Measurements from ENCODE around the gene YIPF1. TPM values are rescaled to one million over a fixed set of nuclear protein-coding genes. Genes with fewer than 3 reads are reported as not detected.

The YIPF1 gene
- polyA plus RNA-seq, 4 donors = 19.0 to 26.2 (median 22.9) TPM

DNA sequence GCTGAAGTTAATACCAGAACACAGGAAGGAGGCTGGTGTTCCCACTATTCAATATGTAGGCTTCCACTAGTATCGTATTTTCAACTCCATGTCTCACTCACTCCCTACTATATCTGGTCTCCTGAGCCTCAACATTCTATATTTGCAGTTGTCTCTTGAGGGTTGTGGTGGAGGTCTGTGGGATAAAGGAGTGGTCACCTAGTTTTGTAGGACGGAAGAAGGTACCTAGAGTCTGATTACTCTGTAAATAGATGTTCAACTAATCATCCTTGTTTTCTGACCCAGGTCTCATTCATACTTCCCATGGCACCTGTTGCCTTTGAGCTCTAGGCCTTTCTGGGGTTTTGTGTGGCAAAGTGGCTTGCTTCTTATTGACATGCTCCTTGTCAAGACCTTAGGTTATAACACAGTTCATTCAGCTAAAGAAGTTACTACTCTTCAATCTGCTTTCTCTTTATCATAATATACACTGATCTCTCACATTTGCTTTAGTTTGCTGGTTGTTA is 37.8 kb upstream of the YIPF1 start:
- 93 to 97% (median 97%) methylated on average over 2 of the region's 2 CpGs for whole genome bisulfite sequencing, 3 donors
- H3K27ac ChIP-seq (ENCODE audit: low read depth in 1 of 3, low read length in 2 of 3) = no peak overlapping the region
- no peak for FAIRE-seq
- H3K36me3 ChIP-seq (ENCODE audit: control insufficient read depth in 3 of 3, insufficient read depth in 2 of 3, low read depth in 1 of 3, low read length in 3 of 3) = peaks cover 0 to 8% (median 4%) of the 10 kb centered on the region in 3 donors
- no peak overlapping the region for H3K4me3 ChIP-seq (ENCODE audit: low read depth in 1 of 3, low read length in 3 of 3)
- no peaks in the 10 kb centered on the region for H3K4me1 ChIP-seq (ENCODE audit: control insufficient read depth in 3 of 3, insufficient read depth in 2 of 3, low read depth in 1 of 3, low read length in 2 of 3)
- H3K9me3 ChIP-seq (ENCODE audit: control insufficient read depth in 2 of 2, insufficient read depth in 1 of 2, low read depth in 1 of 2, low read length in 1 of 2) = peaks cover 0 to 6% of the 10 kb centered on the region in 2 donors
- no peak for DNase-seq
- no peaks in the 10 kb centered on the region for H3K27me3 ChIP-seq (ENCODE audit: control insufficient read depth in 3 of 3, insufficient read depth in 3 of 3, low read length in 3 of 3)

DNA sequence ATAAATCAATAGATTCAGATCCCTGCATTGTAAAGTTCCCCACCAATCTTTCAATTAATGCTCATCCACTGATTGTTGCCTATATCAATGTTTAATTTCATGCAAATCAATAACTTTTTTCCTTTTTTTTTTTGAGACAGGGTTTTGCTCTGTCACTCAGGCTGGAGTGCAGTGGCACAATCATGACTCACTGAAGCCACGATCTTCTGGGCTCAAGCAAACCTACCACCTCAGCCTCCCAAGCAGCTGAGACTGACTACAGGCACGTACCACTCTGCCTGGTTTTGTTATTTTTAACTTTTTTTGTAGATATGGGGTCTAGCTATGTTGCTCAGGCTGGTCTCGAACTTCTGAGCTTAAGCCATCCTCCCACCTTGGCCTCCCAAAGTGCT is 30.1 kb upstream of the YIPF1 start:
- FAIRE-seq (no peak), DNase-seq (no peak)
- H3K27ac ChIP-seq (ENCODE audit: low read depth in 1 of 3, low read length in 2 of 3) = no peak overlapping the region
- H3K36me3 ChIP-seq (ENCODE audit: control insufficient read depth in 3 of 3, insufficient read depth in 2 of 3, low read depth in 1 of 3, low read length in 3 of 3) = peaks cover 0 to 11% (median 1%) of the 10 kb centered on the region in 3 donors
- 66 to 88% (median 82%) methylated on average over 3 of the region's 3 CpGs for WGBS, 3 donors
- H3K9me3 ChIP-seq (ENCODE audit: control insufficient read depth in 2 of 2, insufficient read depth in 1 of 2, low read depth in 1 of 2, low read length in 1 of 2) = peaks cover 0 to 5% of the 10 kb centered on the region in 2 donors
- no peaks in the 10 kb centered on the region for H3K27me3 ChIP-seq (ENCODE audit: control insufficient read depth in 3 of 3, insufficient read depth in 3 of 3, low read length in 3 of 3)
- H3K4me3 ChIP-seq (ENCODE audit: low read depth in 1 of 3, low read length in 3 of 3) = no peak overlapping the region
- no peaks in the 10 kb centered on the region for H3K4me1 ChIP-seq (ENCODE audit: control insufficient read depth in 3 of 3, insufficient read depth in 2 of 3, low read depth in 1 of 3, low read length in 2 of 3)

DNA sequence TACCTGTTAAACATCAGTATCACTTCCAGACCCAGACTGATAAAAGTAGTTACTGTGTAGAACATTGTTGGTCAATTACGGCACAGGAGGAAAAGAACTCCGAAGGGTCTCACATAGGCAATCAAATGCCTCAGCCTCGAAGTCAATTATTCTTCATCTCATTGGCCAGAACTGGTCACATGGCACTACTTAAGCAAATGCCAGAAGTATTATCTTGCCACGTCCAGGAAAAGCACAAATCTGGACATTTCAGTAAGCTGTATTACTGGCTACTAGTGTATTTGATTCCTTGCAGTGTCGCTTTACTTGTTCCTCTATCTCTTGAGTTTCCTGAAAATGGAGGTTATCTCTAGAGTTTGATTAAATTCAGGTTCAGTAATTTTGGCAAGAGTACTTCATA is 28.7 kb upstream of the YIPF1 start:
- H3K27me3 ChIP-seq (ENCODE audit: control insufficient read depth in 3 of 3, insufficient read depth in 3 of 3, low read length in 3 of 3) = no peaks in the 10 kb centered on the region
- DNase-seq (no peak), FAIRE-seq (no peak)
- H3K36me3 ChIP-seq (ENCODE audit: control insufficient read depth in 3 of 3, insufficient read depth in 2 of 3, low read depth in 1 of 3, low read length in 3 of 3) = peaks cover 0 to 11% (median 1%) of the 10 kb centered on the region in 3 donors
- 88 to 90% (median 88%) methylated on average over 5 of the region's 5 CpGs for WGBS, 3 donors
- H3K4me1 ChIP-seq (ENCODE audit: control insufficient read depth in 3 of 3, insufficient read depth in 2 of 3, low read depth in 1 of 3, low read length in 2 of 3) = peaks cover 0 to 4% (median 0%) of the 10 kb centered on the region in 3 donors
- no peak overlapping the region for H3K4me3 ChIP-seq (ENCODE audit: low read depth in 1 of 3, low read length in 3 of 3)
- peaks cover 0 to 5% of the 10 kb centered on the region in 2 donors for H3K9me3 ChIP-seq (ENCODE audit: control insufficient read depth in 2 of 2, insufficient read depth in 1 of 2, low read depth in 1 of 2, low read length in 1 of 2)
- no peak overlapping the region for H3K27ac ChIP-seq (ENCODE audit: low read depth in 1 of 3, low read length in 2 of 3)

GRCh38 chr1:53913352-53914033 is 23.9 kb upstream of the YIPF1 start:
- no peak for FAIRE-seq

DNA sequence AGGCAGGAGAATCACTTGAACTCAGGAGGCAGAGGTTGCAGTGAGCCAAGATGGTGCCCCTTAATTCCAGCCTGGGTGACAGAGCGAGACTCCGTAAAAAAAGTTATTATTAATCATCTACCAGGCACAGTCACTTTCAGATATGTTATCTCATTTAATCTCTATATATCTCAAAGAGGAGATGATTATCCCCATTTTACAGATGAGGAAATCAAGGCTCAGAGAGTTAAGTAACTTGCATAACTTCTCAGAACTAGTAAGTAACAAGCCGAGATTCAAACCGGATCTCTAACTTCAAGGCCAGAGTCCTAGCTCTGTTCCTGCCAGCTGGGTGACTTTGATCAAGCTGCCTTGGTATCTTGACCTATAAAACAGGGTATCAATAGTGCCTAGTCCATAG is 21.8 kb upstream of the YIPF1 start:
- no peaks in the 10 kb centered on the region for H3K9me3 ChIP-seq (ENCODE audit: control insufficient read depth in 2 of 2, insufficient read depth in 1 of 2, low read depth in 1 of 2, low read length in 1 of 2)
- peaks cover 0 to 19% (median 0%) of the 10 kb centered on the region in 3 donors for H3K4me1 ChIP-seq (ENCODE audit: control insufficient read depth in 3 of 3, insufficient read depth in 2 of 3, low read depth in 1 of 3, low read length in 2 of 3)
- H3K27ac ChIP-seq (ENCODE audit: low read depth in 1 of 3, low read length in 2 of 3) = no peak overlapping the region
- no peak overlapping the region for H3K4me3 ChIP-seq (ENCODE audit: low read depth in 1 of 3, low read length in 3 of 3)
- peaks cover 0 to 2% (median 0%) of the 10 kb centered on the region in 3 donors for H3K36me3 ChIP-seq (ENCODE audit: control insufficient read depth in 3 of 3, insufficient read depth in 2 of 3, low read depth in 1 of 3, low read length in 3 of 3)
- WGBS, 3 donors = 88 to 97% (median 91%) methylated on average over 4 of the region's 4 CpGs
- FAIRE-seq = no peak
- DNase-seq = no peak
- H3K27me3 ChIP-seq (ENCODE audit: control insufficient read depth in 3 of 3, insufficient read depth in 3 of 3, low read length in 3 of 3) = no peaks in the 10 kb centered on the region

More at GRCh38 chr1:53913352-53914033, 23.9 kb upstream of the YIPF1 start:
- peak in 1 of 2 donors; percentile 38 for DNase-seq
- H3K36me3 ChIP-seq (ENCODE audit: control insufficient read depth in 3 of 3, insufficient read depth in 2 of 3, low read depth in 1 of 3, low read length in 3 of 3) = peaks cover 0 to 2% (median 0%) of the 10 kb centered on the region in 3 donors
- no peaks in the 10 kb centered on the region for H3K9me3 ChIP-seq (ENCODE audit: control insufficient read depth in 2 of 2, insufficient read depth in 1 of 2, low read depth in 1 of 2, low read length in 1 of 2)
- H3K27ac ChIP-seq (ENCODE audit: low read depth in 1 of 3, low read length in 2 of 3) = no peak overlapping the region
- 80 to 82% (median 81%) methylated on average over 5 of the region's 5 CpGs for WGBS, 3 donors
- no peaks in the 10 kb centered on the region for H3K27me3 ChIP-seq (ENCODE audit: control insufficient read depth in 3 of 3, insufficient read depth in 3 of 3, low read length in 3 of 3)
- H3K4me1 ChIP-seq (ENCODE audit: control insufficient read depth in 3 of 3, insufficient read depth in 2 of 3, low read depth in 1 of 3, low read length in 2 of 3) = peaks cover 0 to 19% (median 0%) of the 10 kb centered on the region in 3 donors
- no peak overlapping the region for H3K4me3 ChIP-seq (ENCODE audit: low read depth in 1 of 3, low read length in 3 of 3)

DNA sequence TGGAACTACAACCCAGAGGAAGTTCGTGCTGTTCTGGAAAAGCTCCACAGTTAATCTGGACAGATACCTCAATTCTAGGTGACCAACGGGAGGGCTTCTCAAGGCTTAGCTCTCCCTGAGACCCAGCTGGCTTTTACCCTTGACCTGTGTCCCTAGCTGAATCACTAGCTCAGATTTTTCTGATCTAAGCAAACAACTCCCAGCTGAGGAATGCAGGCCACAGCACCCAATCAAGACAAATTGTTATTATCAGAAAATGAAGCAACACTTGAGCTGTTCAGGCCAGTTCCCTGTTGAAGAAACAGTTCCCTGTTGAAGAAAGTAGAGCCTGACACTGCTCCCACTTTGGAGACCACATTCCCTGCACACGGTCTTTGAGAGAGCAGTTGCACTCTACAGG is 20.3 kb upstream of the YIPF1 start:
- H3K27ac ChIP-seq (ENCODE audit: low read depth in 1 of 3, low read length in 2 of 3) = peak overlapping the region in 1 of 3 donors; percentile 58
- FAIRE-seq = no peak
- DNase-seq = peak; percentile 52 to 61

GRCh38 chr1:53906121-53906520 is 16.5 kb upstream of the YIPF1 start:
- Histone ChIP-seq H3K9me3 (ENCODE audit: control insufficient read depth in 2 of 2, insufficient read depth in 1 of 2, low read depth in 1 of 2, low read length in 1 of 2) (no peaks in the 10 kb centered on the region), H3K4me1 (ENCODE audit: control insufficient read depth in 3 of 3, insufficient read depth in 2 of 3, low read depth in 1 of 3, low read length in 2 of 3) (peaks cover 0 to 15% (median 0%) of the 10 kb centered on the region in 3 donors), H3K4me3 (ENCODE audit: low read depth in 1 of 3, low read length in 3 of 3) (no peak overlapping the region), H3K36me3 (ENCODE audit: control insufficient read depth in 3 of 3, insufficient read depth in 2 of 3, low read depth in 1 of 3, low read length in 3 of 3) (no peaks in the 10 kb centered on the region), H3K27ac (ENCODE audit: low read depth in 1 of 3, low read length in 2 of 3) (no peak overlapping the region), H3K27me3 (ENCODE audit: control insufficient read depth in 3 of 3, insufficient read depth in 3 of 3, low read length in 3 of 3) (no peaks in the 10 kb centered on the region)
- DNase-seq (no peak), FAIRE-seq (no peak)
- 94 to 96% (median 94%) methylated on average over 4 of the region's 4 CpGs for WGBS, 3 donors

More for the DNA sequence above, 20.3 kb upstream of the YIPF1 start:
- Histone ChIP-seq H3K27me3 (ENCODE audit: control insufficient read depth in 3 of 3, insufficient read depth in 3 of 3, low read length in 3 of 3) (no peaks in the 10 kb centered on the region), H3K36me3 (ENCODE audit: control insufficient read depth in 3 of 3, insufficient read depth in 2 of 3, low read depth in 1 of 3, low read length in 3 of 3) (no peaks in the 10 kb centered on the region), H3K9me3 (ENCODE audit: control insufficient read depth in 2 of 2, insufficient read depth in 1 of 2, low read depth in 1 of 2, low read length in 1 of 2) (no peaks in the 10 kb centered on the region), H3K4me3 (ENCODE audit: low read depth in 1 of 3, low read length in 3 of 3) (no peak overlapping the region), H3K4me1 (ENCODE audit: control insufficient read depth in 3 of 3, insufficient read depth in 2 of 3, low read depth in 1 of 3, low read length in 2 of 3) (peaks cover 0 to 19% (median 0%) of the 10 kb centered on the region in 3 donors)
- WGBS, 3 donors = 47 to 78% (median 75%) methylated on average over 3 of the region's 3 CpGs

- no peak for FAIRE-seq
- WGBS, 3 donors = 94 to 97% (median 95%) methylated on average over 8 of the region's 8 CpGs
- H3K27ac ChIP-seq (ENCODE audit: low read depth in 1 of 3, low read length in 2 of 3) = no peak overlapping the region
These were observed 15.9 kb upstream of the YIPF1 start for GRCh38 chr1:53905509-53905908.

More at GRCh38 chr1:53905509-53905908, 15.9 kb upstream of the YIPF1 start:
- Histone ChIP-seq H3K36me3 (ENCODE audit: control insufficient read depth in 3 of 3, insufficient read depth in 2 of 3, low read depth in 1 of 3, low read length in 3 of 3) (no peaks in the 10 kb centered on the region), H3K9me3 (ENCODE audit: control insufficient read depth in 2 of 2, insufficient read depth in 1 of 2, low read depth in 1 of 2, low read length in 1 of 2) (no peaks in the 10 kb centered on the region), H3K4me3 (ENCODE audit: low read depth in 1 of 3, low read length in 3 of 3) (no peak overlapping the region), H3K27me3 (ENCODE audit: control insufficient read depth in 3 of 3, insufficient read depth in 3 of 3, low read length in 3 of 3) (no peaks in the 10 kb centered on the region), H3K4me1 (ENCODE audit: control insufficient read depth in 3 of 3, insufficient read depth in 2 of 3, low read depth in 1 of 3, low read length in 2 of 3) (peaks cover 0 to 12% (median 0%) of the 10 kb centered on the region in 3 donors)
- DNase-seq = no peak
